Left lung (tissue), 10 donors: ENCODE measurements around the gene MOB2. TPM values are rescaled to one million over a fixed set of nuclear protein-coding genes. Genes with fewer than 3 reads are reported as not detected.

ENCODE experiments used
- ATAC-seq: fragments of 200-7000 bp; cut with Tn5 transposase; one replicate; pipeline ENCODE4 v1.9.1; 2020; ENCODE audit warnings: moderate library complexity
- DNase-seq, 4 donors: peaks; one replicate each; pipeline ENCODE4 v3.0.0-alpha.2; 2013 to 2020
- H3K27ac ChIP-seq, 2 donors: fragments of 200-600 bp; sonication (generic) in 1 of 2; one replicate each; pipeline versions ENCODE4 v1.5.0 to v1.8.0; 2020 to 2021
- H3K27me3 ChIP-seq, 2 donors: fragments of 200-600 bp; sonication (generic) in 1 of 2; one replicate each; pipeline versions ENCODE4 v1.5.0 to v1.8.0; 2020 to 2021
- H3K36me3 ChIP-seq, 2 donors: fragments of 200-600 bp; sonication (generic) in 1 of 2; one replicate each; pipeline versions ENCODE4 v1.5.0 to v1.8.0; 2020 to 2021
- H3K4me1 ChIP-seq, 2 donors: fragments of 200-600 bp; one replicate each; pipeline ENCODE4 v1.8.0; 2021
- H3K4me3 ChIP-seq, 2 donors: fragments of 200-600 bp; sonication (generic) in 1 of 2; one replicate each; pipeline versions ENCODE4 v1.5.0 to v1.8.0; 2020 to 2021; ENCODE audit warnings: mild to moderate bottlenecking in 1 of 2
- H3K9me3 ChIP-seq, 2 donors: fragments of 200-600 bp; sonication (generic) in 1 of 2; one replicate each; pipeline versions ENCODE4 v1.5.0 to v1.8.0; 2020 to 2021
- CTCF ChIP-seq, 2 donors: fragments of 200-600 bp; sonication (generic) in 1 of 2; IDR thresholded peaks; one replicate each; pipeline versions ENCODE4 v1.5.0 to v1.8.0; 2021; ENCODE audit warnings: antibody characterized with exemption in 2 of 2
- intact Hi-C, 2 donors: fragments of 100-400 bp; cut with DNase I; formaldehyde crosslinking; loops; one replicate each; pipeline versions ENCODE4 v1.11.2 to v1.14.2; 2022
- polyA plus RNA-seq, 6 donors: library from polyadenylated mRNA; unstranded; fragments of 120-200 nt; gene quantifications; one replicate each; pipeline ENCODE4 v1.2.1, GENCODE V29; 2013; ENCODE audit not compliant: insufficient read length in 6 of 6
- total RNA-seq, 2 donors: library from RNA; stranded (reverse); fragmentation: NEBNext Ultra II Directional; extraction: Animal tissue kit (Norgen Biotek cat#: 25700); gene quantifications; one replicate each; pipeline ENCODE4 v1.2.1, GENCODE V29; 2021
- donor health status: DM: no; HTN: yes; CAD: no.
- donor health status: DM: no; HTN: no; CAD: no.

Gene MOB2
- total and polyA plus RNA-seq, 8 donors, result 36.1 to 41.3 (median 37.3) TPM

GRCh38 chr11:1498262-1498661, 11.7 kb upstream of the MOB2 start:
- ATAC-seq, result no peak
- Histone ChIP-seq H3K4me1 (peaks cover 3 to 28% of the 10 kb centered on the region in 2 donors), H3K9me3 (no peaks in the 10 kb centered on the region), H3K36me3 (peaks cover 0 to 15% of the 10 kb centered on the region in 2 donors), H3K27ac (no peak overlapping the region), H3K4me3 (no peak overlapping the region), H3K27me3 (no peaks in the 10 kb centered on the region)
- intact Hi-C loops, result no loop called here
- DNase-seq, result no peak
- TF ChIP-seq CTCF (IDR thresholded peaks at IDR 0.05), result no peak

- peaks cover 0 to 15% of the 10 kb centered on the region in 2 donors for H3K36me3 ChIP-seq
- no peak overlapping the region for H3K4me3 ChIP-seq
- DNase-seq (peak in 1 of 4 donors; percentile 29), ATAC-seq (no peak)
- no peaks in the 10 kb centered on the region for H3K9me3 ChIP-seq
- peak overlapping the region in 1 of 2 donors; percentile 41 for H3K27ac ChIP-seq
- intact Hi-C loops, result no loop called here
- H3K4me1 ChIP-seq, result peaks cover 0 to 24% of the 10 kb centered on the region in 2 donors
- H3K27me3 ChIP-seq, result no peaks in the 10 kb centered on the region
- TF ChIP-seq CTCF (IDR thresholded peaks at IDR 0.05), result no peak
Measured at GRCh38 chr11:1497600-1497999, 11.0 kb upstream of the MOB2 start.

- Histone ChIP-seq H3K27me3 (no peaks in the 10 kb centered on the region), H3K27ac (no peak overlapping the region), H3K9me3 (no peaks in the 10 kb centered on the region), H3K4me3 (no peak overlapping the region), H3K36me3 (peaks cover 0 to 15% of the 10 kb centered on the region in 2 donors), H3K4me1 (peaks cover 0 to 23% of the 10 kb centered on the region in 2 donors)
- DNase-seq (no peak), ATAC-seq (no peak)
- TF ChIP-seq CTCF (IDR thresholded peaks at IDR 0.05), result no peak
- intact Hi-C loops, result no loop called here
Measured at GRCh38 chr11:1496761-1497095, 10.1 kb upstream of the MOB2 start.

- no peak for TF ChIP-seq CTCF (IDR thresholded peaks at IDR 0.05)
- ATAC-seq (no peak), DNase-seq (no peak)
- intact Hi-C loops, result no loop called here
- H3K27ac ChIP-seq, result no peak overlapping the region
- peaks cover 0 to 15% of the 10 kb centered on the region in 2 donors for H3K36me3 ChIP-seq
- peaks cover 0 to 23% of the 10 kb centered on the region in 2 donors for H3K4me1 ChIP-seq
- no peaks in the 10 kb centered on the region for H3K9me3 ChIP-seq
- H3K27me3 ChIP-seq, result no peaks in the 10 kb centered on the region
- H3K4me3 ChIP-seq, result no peak overlapping the region
Measured at GRCh38 chr11:1496091-1496760, 9.6 kb upstream of the MOB2 start.

GRCh38 chr11:1494650-1495049, 8.1 kb upstream of the MOB2 start:
- H3K27ac ChIP-seq, result no peak overlapping the region
- H3K4me1 ChIP-seq, result peaks cover 0 to 23% of the 10 kb centered on the region in 2 donors
- H3K27me3 ChIP-seq, result no peaks in the 10 kb centered on the region
- no peak overlapping the region for H3K4me3 ChIP-seq
- ATAC-seq, result no peak
- intact Hi-C loops, result no loop called here
- DNase-seq, result no peak
- no peak for TF ChIP-seq CTCF (IDR thresholded peaks at IDR 0.05)
- peaks cover 0 to 8% of the 10 kb centered on the region in 2 donors for H3K36me3 ChIP-seq
- H3K9me3 ChIP-seq, result no peaks in the 10 kb centered on the region
